HG03139 (cell line): ENCODE results near the gene DENND6B.

Source experiments
- ATAC-seq: cut with Tn5 transposase; IDR thresholded peaks from one replicate; pipeline ENCODE4 v1.9.1; 2021; ENCODE audit not compliant: unreplicated experiment

DENND6B gene

GRCh38 chr22:50289151-50289941, 37.5 kb downstream of the DENND6B start:
- ATAC-seq = no peak

- no peak for ATAC-seq
Observed at GRCh38 chr22:50287731-50288130, 39.1 kb downstream of the DENND6B start.

DNA sequence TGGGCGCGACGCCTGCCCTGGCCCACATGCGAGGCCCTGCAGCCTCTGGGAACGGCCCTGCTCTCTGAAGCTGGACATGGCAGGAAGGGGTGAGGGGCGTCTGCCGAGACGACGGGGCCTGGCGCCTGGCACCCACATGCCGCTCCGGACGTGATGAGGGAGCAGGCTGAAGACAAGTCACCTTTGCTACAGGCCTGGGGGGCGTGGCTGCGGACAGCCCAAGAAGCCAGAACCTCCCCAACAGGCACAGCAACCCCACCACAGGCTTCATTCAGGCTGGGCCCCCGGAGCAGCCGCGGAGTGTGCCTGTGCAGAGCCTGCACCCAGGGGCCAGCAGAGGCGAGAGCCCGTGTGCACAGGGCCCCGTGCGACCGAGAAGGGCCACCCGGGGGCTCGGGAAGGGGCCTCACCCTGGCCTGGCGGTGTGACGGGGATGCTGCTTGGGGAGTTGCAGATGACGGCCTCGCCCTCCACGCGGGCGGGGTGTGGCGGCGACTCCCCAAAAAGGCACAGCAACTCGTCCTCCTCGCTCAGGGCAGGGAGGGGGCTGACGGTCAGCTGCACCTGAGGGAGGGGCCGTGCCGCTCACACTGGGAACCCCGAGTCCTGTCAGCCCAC, 40.0 kb downstream of the DENND6B start:
- ATAC-seq = no peak

GRCh38 chr22:50286275-50286674, 40.5 kb downstream of the DENND6B start:
- ATAC-seq = no peak

- ATAC-seq = no peak
Observed at GRCh38 chr22:50285568-50286229, 41.1 kb downstream of the DENND6B start.

GRCh38 chr22:50284479-50284878, 42.3 kb downstream of the DENND6B start:
- ATAC-seq = no peak

- no peak for ATAC-seq
Observed at GRCh38 chr22:50283821-50284220, 43.0 kb downstream of the DENND6B start.

GRCh38 chr22:50282361-50283155, 44.3 kb downstream of the DENND6B start:
- no peak for ATAC-seq

- no peak for ATAC-seq
Observed at GRCh38 chr22:50281957-50282356, 44.9 kb downstream of the DENND6B start.

DNA sequence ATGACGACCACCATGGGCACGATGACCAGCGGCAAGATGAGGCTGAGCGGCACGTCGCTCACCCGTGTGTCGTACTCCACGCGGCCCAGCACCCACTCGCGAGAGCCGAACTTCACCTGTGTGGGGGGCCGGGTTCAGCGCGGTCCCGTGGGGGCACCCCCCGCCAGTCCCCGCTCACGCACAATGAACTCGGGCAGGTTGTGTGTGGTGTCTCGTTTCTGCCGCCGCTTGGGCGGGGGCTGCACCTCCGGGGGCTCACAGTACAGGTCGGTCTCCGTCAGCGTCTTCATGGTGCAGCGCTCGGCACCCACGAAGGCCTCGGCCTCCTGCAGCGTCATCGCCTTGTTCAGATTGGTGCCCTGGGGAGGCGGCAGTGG, 45.4 kb downstream of the DENND6B start:
- ATAC-seq = no peak

GRCh38 chr22:50280708-50281383, 46.0 kb downstream of the DENND6B start:
- ATAC-seq = no peak

GRCh38 chr22:50280022-50280707, 46.6 kb downstream of the DENND6B start:
- ATAC-seq = no peak

DNA sequence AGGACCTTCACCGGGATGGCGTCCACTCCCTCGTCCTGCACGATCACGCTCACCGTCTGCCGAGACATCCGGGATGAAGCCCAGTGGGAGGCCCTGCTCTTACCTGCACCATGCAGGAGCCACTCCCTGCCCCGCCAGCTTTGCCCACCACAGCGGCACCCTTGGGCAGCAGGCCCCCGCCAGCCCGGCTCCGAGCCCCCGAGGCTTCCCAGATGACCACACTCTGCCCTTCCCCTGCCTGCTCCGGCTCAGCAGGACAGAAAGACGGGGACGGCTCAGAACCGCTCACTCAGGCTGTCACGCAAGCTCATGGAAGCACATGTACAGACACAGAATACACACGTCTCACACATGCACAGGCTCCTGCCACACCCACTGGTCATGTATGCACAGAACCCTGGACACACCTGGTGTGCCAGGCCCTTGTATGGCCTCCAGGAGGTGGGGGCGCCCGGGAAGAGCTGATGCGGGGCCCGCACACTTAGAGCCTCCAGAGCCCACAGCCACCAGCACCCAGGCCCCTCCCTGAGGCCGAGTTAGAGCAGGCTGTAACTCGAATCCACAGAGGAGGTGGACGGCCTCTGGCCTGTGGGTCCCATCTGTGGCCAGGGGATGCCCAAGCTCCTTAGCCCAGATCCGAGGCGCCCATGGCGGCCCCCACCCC, 47.7 kb downstream of the DENND6B start:
- no peak for ATAC-seq

DNA sequence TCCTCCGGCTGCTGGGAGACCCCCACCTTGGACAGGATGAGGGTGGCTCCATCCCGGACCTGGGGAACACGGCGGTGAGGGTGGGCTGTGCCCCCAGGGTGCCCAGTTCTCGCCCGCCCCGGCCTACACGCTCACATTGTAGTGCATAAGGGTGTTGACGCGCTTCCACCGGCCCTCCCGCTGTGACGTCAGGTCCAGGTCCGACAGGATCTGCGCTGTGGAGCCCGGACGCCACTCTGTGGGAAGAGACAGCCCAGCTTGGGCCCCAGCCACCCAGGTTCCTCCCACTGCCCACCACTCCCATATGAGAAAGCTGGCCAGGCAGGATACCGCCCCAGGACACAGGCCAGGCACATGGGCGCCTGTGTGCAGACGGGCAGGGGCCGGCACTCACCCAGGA, 48.4 kb downstream of the DENND6B start:
- no peak for ATAC-seq

DNA sequence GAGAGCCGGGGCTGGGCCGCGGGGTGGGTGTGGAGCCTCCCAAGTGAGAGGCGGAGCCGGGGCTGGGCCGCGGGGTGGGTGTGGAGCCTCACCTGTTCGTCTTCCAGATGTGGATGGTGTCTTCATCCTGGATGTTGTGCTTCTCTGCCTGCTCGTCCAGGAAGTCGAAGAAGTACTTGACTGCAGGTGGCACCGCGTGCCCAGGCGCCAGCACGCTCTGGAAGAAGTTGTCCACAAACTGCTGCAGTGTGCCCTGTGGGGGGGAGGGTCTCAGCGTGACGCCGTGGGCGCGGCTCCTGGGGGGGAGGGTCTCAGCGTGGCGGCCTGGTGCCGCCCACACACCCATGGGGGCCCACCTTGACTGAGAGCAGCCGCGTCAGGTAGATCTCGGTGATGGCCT, 49.1 kb downstream of the DENND6B start:
- no peak for ATAC-seq

DNA sequence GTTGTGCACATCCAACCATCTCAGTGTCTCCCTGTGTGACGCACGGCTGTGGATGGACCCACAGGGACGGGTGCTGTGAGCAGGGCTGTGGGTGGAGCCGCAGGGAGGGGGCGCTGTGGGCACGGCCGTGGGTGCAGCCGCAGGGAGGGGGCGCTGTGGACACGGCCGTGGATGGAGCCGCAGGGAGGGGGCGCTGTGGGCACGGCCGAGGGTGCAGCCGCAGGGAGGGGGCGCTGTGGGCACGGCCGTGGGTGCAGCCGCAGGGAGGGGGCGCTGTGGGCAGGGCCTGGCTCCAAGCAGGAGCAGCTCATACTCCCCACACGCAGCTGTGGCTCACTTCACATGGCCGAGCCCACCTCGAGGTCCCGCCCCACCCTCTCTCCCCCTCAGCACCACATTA, 50.7 kb downstream of the DENND6B start:
- ATAC-seq = no peak

DNA sequence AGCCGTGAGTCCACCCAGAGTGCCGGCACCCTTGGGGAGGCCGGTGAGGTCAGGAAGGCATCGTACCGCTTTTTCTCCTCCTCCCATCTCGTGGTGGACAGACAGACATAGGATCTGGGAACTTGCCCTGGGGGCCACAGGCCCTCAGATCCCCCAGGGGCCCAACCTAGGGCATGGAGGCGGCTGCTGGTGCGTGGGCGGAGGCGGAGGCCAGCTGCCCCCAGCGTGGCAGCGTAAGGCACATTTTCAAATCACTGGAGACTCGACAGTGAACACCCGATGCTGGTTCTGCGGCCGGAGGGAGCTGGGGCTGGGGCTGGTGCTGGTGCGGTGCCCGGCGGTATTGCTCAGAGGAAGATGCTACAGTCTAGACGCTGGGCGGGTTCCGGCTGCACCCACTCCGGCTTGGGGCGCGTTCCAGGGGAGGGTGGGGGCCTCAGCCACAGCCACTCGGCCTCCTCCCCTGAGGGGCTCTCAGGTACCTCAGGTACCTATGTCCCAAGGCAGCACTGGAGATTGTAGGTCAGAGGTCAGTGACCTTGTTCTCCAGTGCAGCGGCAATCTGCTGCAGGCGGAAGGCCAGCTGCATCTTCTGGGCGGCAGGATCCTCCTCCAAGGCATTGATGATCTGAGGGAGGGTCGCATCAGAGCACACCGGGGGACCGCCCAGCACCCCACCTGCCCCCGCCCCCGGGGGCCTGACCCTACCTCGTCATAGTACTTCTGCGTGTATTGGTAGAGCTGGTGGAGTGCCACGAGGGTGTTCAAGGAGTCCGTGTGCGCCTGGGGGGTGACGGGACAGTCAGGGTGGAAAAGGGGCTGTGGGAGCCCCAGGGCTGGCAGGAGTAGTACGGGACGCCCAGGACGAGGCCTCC, 51.4 kb downstream of the DENND6B start:
- no peak for ATAC-seq

- no peak for ATAC-seq
Observed at GRCh38 chr22:50274771-50275170, 52.0 kb downstream of the DENND6B start.

GRCh38 chr22:50274311-50274710, 52.5 kb downstream of the DENND6B start:
- no peak for ATAC-seq
